Sigmoid colon (tissue), 4 donors: Measurements from ENCODE around the gene USPL1.

Experiments used
- CTCF ChIP-seq, 4 experiments: fragments of 450-650 bp in 3 of 4; fragments of 200-600 bp in 1 of 4; IDR thresholded peaks; one replicate each; pipeline ENCODE4 v1.5.1; 2016 to 2019; ENCODE audit warnings: antibody characterized with exemption in 4 of 4, mild to moderate bottlenecking in 3 of 4, moderate library complexity in 2 of 4
- EP300 ChIP-seq, 4 donors: sonication (generic); formaldehyde crosslinking; IDR thresholded peaks; one replicate each; pipeline ENCODE4 v1.6.1; 2017; ENCODE audit warnings: antibody characterized with exemption in 4 of 4
- POLR2A ChIP-seq, 2 donors: fragments of 450-650 bp; IDR thresholded peaks; one replicate each; pipeline ENCODE4 v1.6.1; 2016; ENCODE audit warnings: antibody characterized with exemption in 2 of 2, mild to moderate bottlenecking in 2 of 2, moderate library complexity in 2 of 2

DNA sequence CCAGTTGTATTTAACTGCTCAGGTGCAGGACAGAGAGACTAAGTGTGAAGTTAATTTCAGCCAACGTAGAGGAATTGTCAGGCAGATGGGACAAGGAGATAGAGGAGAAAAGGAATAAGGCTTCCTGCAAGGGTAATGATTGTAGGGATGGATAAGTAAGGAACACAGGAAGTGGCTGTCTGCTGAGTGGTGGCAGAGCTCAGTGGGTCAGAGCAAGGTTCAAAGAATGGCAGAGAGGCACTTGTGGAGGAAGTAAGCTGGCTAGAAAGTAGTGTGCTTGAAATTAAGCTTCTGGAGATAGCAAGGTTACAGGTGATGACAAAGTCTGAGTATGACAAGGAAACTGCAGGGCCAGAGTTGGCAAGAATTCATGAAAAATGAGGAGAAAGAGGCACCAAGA is 47.9 kb downstream of the USPL1 start:
- no peak for TF ChIP-seq POLR2A (IDR thresholded peaks at IDR 0.05)
- no peak for TF ChIP-seq CTCF (IDR thresholded peaks at IDR 0.05)
- TF ChIP-seq EP300 (IDR thresholded peaks at IDR 0.05), result no peak
